Bronchial epithelial cell (primary cell): Measurements from ENCODE around the gene KRTAP2-2. TPM values are rescaled to one million over a fixed set of nuclear protein-coding genes. Genes with fewer than 3 reads are reported as not detected.
"Not testable (repeated sequence)": the region's sequence is repeated elsewhere in the genome, so short reads cannot be mapped to it uniquely, and the experiment has no call there.

ENCODE experiments used
- DNase-seq: peaks from one replicate; pipeline ENCODE4 v3.0.0-alpha.2; 2010; ENCODE audit warnings: low read depth
- FAIRE-seq: peaks from 2 replicates; lab custom pipeline; 2011; peaks lifted over from hg19 to GRCh38; lab: Jason Lieb, UNC
- H3K27me3 ChIP-seq: 2 replicates; pipeline ENCODE4 v1.5.1; 2011; ENCODE audit warnings: low read length; ENCODE audit not compliant: control insufficient read depth, insufficient read depth
- H3K36me3 ChIP-seq: 2 replicates; pipeline ENCODE4 v1.5.1; 2011; ENCODE audit warnings: low read length; ENCODE audit not compliant: control insufficient read depth, insufficient read depth
- H3K4me3 ChIP-seq: 2 replicates; pipeline ENCODE4 v1.5.1; 2011; ENCODE audit warnings: mild to moderate bottlenecking, low read depth, low read length, control low read depth
- CTCF ChIP-seq: IDR thresholded peaks from 2 replicates; pipeline ENCODE4 v1.5.1; 2011; ENCODE audit warnings: mild to moderate bottlenecking, moderate library complexity, low read length, control low read depth, inconsistent platforms; ENCODE audit not compliant: insufficient read depth, severe bottlenecking
- total RNA-seq: library from RNA; depleted of rRNA; stranded (reverse); fragments of >200 nt; gene quantifications from 2 replicates; pipeline ENCODE4 v1.2.1, GENCODE V29; 2014

KRTAP2-2 gene
- total RNA-seq, 1 donor from 2014 or later: not detected

- Histone ChIP-seq H3K36me3 (no peaks in the 10 kb centered on the region), H3K4me3 (no peak overlapping the region), H3K27me3 (no peaks in the 10 kb centered on the region)
- DNase-seq (no peak), FAIRE-seq (no peak)
- TF ChIP-seq CTCF: no peak
Observed at GRCh38 chr17:41037853-41038350, 17.1 kb downstream of the KRTAP2-2 start.

- not testable (repeated sequence) for H3K27me3 ChIP-seq, H3K36me3 ChIP-seq, H3K4me3 ChIP-seq, FAIRE-seq, DNase-seq
Observed at GRCh38 chr17:41034346-41034935, 20.6 kb downstream of the KRTAP2-2 start, which contains the start of gene KRTAP1-3. Gene KRTAP1-3 (minus strand): TSS chr17:41034874. CDS start chr17:41034821, 53 bp downstream.

GRCh38 chr17:41029633-41030245 is 25.3 kb downstream of the KRTAP2-2 start, which contains the start of gene KRTAP1-4:
Gene KRTAP1-4 (minus strand): TSS chr17:41030195. CDS start chr17:41030078, 117 bp downstream.
- no peak for TF ChIP-seq CTCF
- DNase-seq (no peak), FAIRE-seq (no peak)
- Histone ChIP-seq H3K4me3 (no peak within 1 kb of the TSS), H3K27me3 (no peaks in the 10 kb centered on the region), H3K36me3 (no peaks in the 10 kb centered on the region)

- TF ChIP-seq CTCF: no peak
- Histone ChIP-seq H3K36me3 (no peaks in the 10 kb centered on the region), H3K27me3 (no peaks in the 10 kb centered on the region), H3K4me3 (no peak within 1 kb of the TSS)
- FAIRE-seq (no peak), DNase-seq (peak; percentile 49)
Observed at GRCh38 chr17:41026715-41027471, 28.1 kb downstream of the KRTAP2-2 start, which contains the start of gene KRTAP1-5. Gene KRTAP1-5 (minus strand): TSS chr17:41027208. CDS start chr17:41027155, 53 bp downstream.

- DNase-seq (no peak), FAIRE-seq (no peak)
- Histone ChIP-seq H3K4me3 (no peak overlapping the region), H3K36me3 (no peaks in the 10 kb centered on the region), H3K27me3 (no peaks in the 10 kb centered on the region)
- no peak for TF ChIP-seq CTCF
Observed at GRCh38 chr17:41024697-41025096, 30.3 kb downstream of the KRTAP2-2 start.

- Histone ChIP-seq H3K27me3 (no peaks in the 10 kb centered on the region), H3K36me3 (no peaks in the 10 kb centered on the region), H3K4me3 (no peak overlapping the region)
- DNase-seq (no peak), FAIRE-seq (no peak)
- no peak for TF ChIP-seq CTCF
Observed at GRCh38 chr17:41020336-41020735, 34.7 kb downstream of the KRTAP2-2 start.
